Panc1 (cell line): Measurements from ENCODE around the gene ZNF683.

ENCODE experiments used
- POLR2AphosphoS5 ChIP-seq: IDR thresholded peaks from 2 replicates; pipeline ENCODE4 v1.6.1; 2012; ENCODE audit warnings: mild to moderate bottlenecking, low read depth, low read length, moderate library complexity
- TCF7L2 ChIP-seq: IDR thresholded peaks from 2 replicates; pipeline ENCODE4 v1.6.1; 2011; ENCODE audit warnings: mild to moderate bottlenecking, low read depth, low read length, inconsistent platforms
- TF ChIP-seq, protein P1 (sequence below): fragments of 450-650 bp; IDR thresholded peaks from 2 replicates; pipeline ENCODE4 v1.5.1; 2017; ENCODE audit warnings: mild to moderate bottlenecking

DNA sequence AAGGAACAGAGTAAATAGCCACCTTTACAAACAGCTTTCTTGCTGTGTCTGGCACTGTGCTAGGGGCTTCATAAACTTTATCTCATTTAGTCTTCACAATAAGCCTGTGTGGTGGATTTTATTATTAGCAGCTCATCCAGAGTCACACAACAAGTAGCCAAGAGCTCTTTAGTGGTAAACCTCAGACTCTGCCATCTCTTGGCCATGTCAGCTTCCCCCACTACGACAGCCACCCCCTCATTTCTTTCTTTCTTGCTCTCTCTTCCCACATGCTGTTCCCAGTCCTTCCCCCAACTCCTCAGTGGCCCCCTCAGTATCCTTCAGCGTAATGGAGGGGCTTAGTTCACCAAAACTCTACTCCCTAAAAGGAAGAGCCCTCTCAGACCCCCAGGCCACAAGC is 1.2 kb upstream of the ZNF683 start:
- TF ChIP-seq, protein P1, sequence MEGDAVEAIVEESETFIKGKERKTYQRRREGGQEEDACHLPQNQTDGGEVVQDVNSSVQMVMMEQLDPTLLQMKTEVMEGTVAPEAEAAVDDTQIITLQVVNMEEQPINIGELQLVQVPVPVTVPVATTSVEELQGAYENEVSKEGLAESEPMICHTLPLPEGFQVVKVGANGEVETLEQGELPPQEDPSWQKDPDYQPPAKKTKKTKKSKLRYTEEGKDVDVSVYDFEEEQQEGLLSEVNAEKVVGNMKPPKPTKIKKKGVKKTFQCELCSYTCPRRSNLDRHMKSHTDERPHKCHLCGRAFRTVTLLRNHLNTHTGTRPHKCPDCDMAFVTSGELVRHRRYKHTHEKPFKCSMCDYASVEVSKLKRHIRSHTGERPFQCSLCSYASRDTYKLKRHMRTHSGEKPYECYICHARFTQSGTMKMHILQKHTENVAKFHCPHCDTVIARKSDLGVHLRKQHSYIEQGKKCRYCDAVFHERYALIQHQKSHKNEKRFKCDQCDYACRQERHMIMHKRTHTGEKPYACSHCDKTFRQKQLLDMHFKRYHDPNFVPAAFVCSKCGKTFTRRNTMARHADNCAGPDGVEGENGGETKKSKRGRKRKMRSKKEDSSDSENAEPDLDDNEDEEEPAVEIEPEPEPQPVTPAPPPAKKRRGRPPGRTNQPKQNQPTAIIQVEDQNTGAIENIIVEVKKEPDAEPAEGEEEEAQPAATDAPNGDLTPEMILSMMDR: no peak
- TF ChIP-seq POLR2AphosphoS5: no peak
- TF ChIP-seq TCF7L2: no peak
